Effector memory CD8-positive, alpha-beta T cell (primary cell): ENCODE results near the gene MYH11.

Source experiments
- ATAC-seq: fragments of 150-1000 bp; cut with Tn5 transposase; replicated peaks from 2 replicates; pipeline ENCODE4 v1.10.0; 2021; ENCODE audit warnings: mild to moderate bottlenecking, moderate library complexity
- DNase-seq, 3 experiments: peaks; one replicate each; pipeline ENCODE4 v3.0.0; 2021
- H3K27ac Mint-ChIP-seq, 2 donors: one replicate each; pipeline ENCODE4 v1.8.0; 2022; ENCODE audit warnings: mild to moderate bottlenecking in 2 of 2, mixed read lengths in 2 of 2, moderate library complexity in 2 of 2
- H3K27me3 Mint-ChIP-seq, 2 donors: one replicate each; pipeline ENCODE4 v1.8.0; 2022; ENCODE audit warnings: mixed read lengths in 2 of 2
- H3K36me3 Mint-ChIP-seq: one replicate; pipeline ENCODE4 v1.8.0; 2022; ENCODE audit warnings: mild to moderate bottlenecking, moderate library complexity, mixed read lengths; ENCODE audit not compliant: insufficient read depth
- H3K4me1 Mint-ChIP-seq, 2 donors: one replicate each; pipeline ENCODE4 v1.8.0; 2022; ENCODE audit warnings: low read depth in 2 of 2, mixed read lengths in 2 of 2
- H3K4me3 Mint-ChIP-seq, 2 donors: one replicate each; pipeline ENCODE4 v1.8.0; 2022; ENCODE audit warnings: mild to moderate bottlenecking in 2 of 2, mixed read lengths in 2 of 2, moderate library complexity in 2 of 2
- H3K9me3 Mint-ChIP-seq, 2 donors: one replicate each; pipeline ENCODE4 v1.8.0; 2022; ENCODE audit warnings: mixed read lengths in 2 of 2
- total RNA-seq, 9 experiments: gene quantifications; one replicate each; lab custom pipeline; 2026; lab: John Stamatoyannopoulos, UW

Gene MYH11
- 0 to 0.67 (median 0) reads per million in 9 experiments for total RNA-seq

- H3K9me3 Mint-ChIP-seq = no peaks in the 10 kb centered on the region
- H3K27me3 Mint-ChIP-seq = peaks cover 30 to 55% of the 10 kb centered on the region in 2 donors
- DNase-seq (no peak), ATAC-seq (no peak)
- H3K4me3 Mint-ChIP-seq = peak within 1 kb of the TSS in 1 of 2 donors; percentile 20
- no peak within 1 kb of the TSS for H3K27ac Mint-ChIP-seq
- H3K36me3 Mint-ChIP-seq = no peaks in the 10 kb centered on the region
- H3K4me1 Mint-ChIP-seq = peaks cover 3 to 5% of the 10 kb centered on the region in 2 donors
Measured at GRCh38 chr16:15856901-15857698, at the start of gene MYH11. MYH11 (minus strand) TSS chr16:15857028; CDS start chr16:15838252, 18,776 bp downstream.

GRCh38 chr16:15906439-15906838, 49.6 kb upstream of the MYH11 start:
- DNase-seq (no peak), ATAC-seq (no peak)
- Mint-ChIP-seq H3K4me3 (no peak overlapping the region), H3K36me3 (no peaks in the 10 kb centered on the region), H3K4me1 (peaks cover 0 to 3% of the 10 kb centered on the region in 2 donors), H3K9me3 (no peaks in the 10 kb centered on the region), H3K27ac (no peak overlapping the region), H3K27me3 (peaks cover 6 to 7% of the 10 kb centered on the region in 2 donors)

GRCh38 chr16:15903960-15904359, 47.1 kb upstream of the MYH11 start:
- H3K27ac Mint-ChIP-seq = no peak overlapping the region
- H3K4me3 Mint-ChIP-seq = no peak overlapping the region
- H3K27me3 Mint-ChIP-seq = peaks cover 6 to 7% of the 10 kb centered on the region in 2 donors
- no peaks in the 10 kb centered on the region for H3K36me3 Mint-ChIP-seq
- H3K9me3 Mint-ChIP-seq = no peaks in the 10 kb centered on the region
- no peak for DNase-seq
- peaks cover 0 to 3% of the 10 kb centered on the region in 2 donors for H3K4me1 Mint-ChIP-seq
- no peak for ATAC-seq

- Mint-ChIP-seq H3K9me3 (no peaks in the 10 kb centered on the region), H3K27ac (no peak overlapping the region), H3K4me1 (no peaks in the 10 kb centered on the region), H3K27me3 (no peaks in the 10 kb centered on the region), H3K4me3 (no peak overlapping the region), H3K36me3 (no peaks in the 10 kb centered on the region)
- DNase-seq (no peak), ATAC-seq (no peak)
Measured at GRCh38 chr16:15900901-15901500, 44.2 kb upstream of the MYH11 start.

GRCh38 chr16:15900357-15900756, 43.5 kb upstream of the MYH11 start:
- ATAC-seq (no peak), DNase-seq (no peak)
- Mint-ChIP-seq H3K4me1 (no peaks in the 10 kb centered on the region), H3K27me3 (no peaks in the 10 kb centered on the region), H3K27ac (no peak overlapping the region), H3K9me3 (no peaks in the 10 kb centered on the region), H3K4me3 (no peak overlapping the region), H3K36me3 (no peaks in the 10 kb centered on the region)

- Mint-ChIP-seq H3K27me3 (no peaks in the 10 kb centered on the region), H3K4me1 (no peaks in the 10 kb centered on the region), H3K36me3 (no peaks in the 10 kb centered on the region), H3K27ac (no peak overlapping the region), H3K9me3 (no peaks in the 10 kb centered on the region), H3K4me3 (no peak overlapping the region)
- no peak for DNase-seq
- no peak for ATAC-seq
Measured at GRCh38 chr16:15899538-15900100, 42.8 kb upstream of the MYH11 start.

- peak overlapping the region in 1 of 2 donors; percentile 49 for H3K27ac Mint-ChIP-seq
- H3K36me3 Mint-ChIP-seq = no peaks in the 10 kb centered on the region
- H3K27me3 Mint-ChIP-seq = no peaks in the 10 kb centered on the region
- H3K4me1 Mint-ChIP-seq = no peaks in the 10 kb centered on the region
- no peak overlapping the region for H3K4me3 Mint-ChIP-seq
- no peaks in the 10 kb centered on the region for H3K9me3 Mint-ChIP-seq
- DNase-seq (no peak), ATAC-seq (no peak)
Measured at GRCh38 chr16:15898654-15899053, 41.8 kb upstream of the MYH11 start.

- Mint-ChIP-seq H3K27me3 (no peaks in the 10 kb centered on the region), H3K27ac (peak overlapping the region in 1 of 2 donors; percentile 49), H3K4me1 (no peaks in the 10 kb centered on the region), H3K4me3 (no peak overlapping the region), H3K36me3 (no peaks in the 10 kb centered on the region), H3K9me3 (no peaks in the 10 kb centered on the region)
- ATAC-seq = no peak
- DNase-seq = no peak
Measured at GRCh38 chr16:15897834-15898254, 41.0 kb upstream of the MYH11 start.

- DNase-seq (no peak), ATAC-seq (no peak)
- H3K4me3 Mint-ChIP-seq = no peak overlapping the region
- no peaks in the 10 kb centered on the region for H3K4me1 Mint-ChIP-seq
- H3K27ac Mint-ChIP-seq = peak overlapping the region in 1 of 2 donors; percentile 49
- no peaks in the 10 kb centered on the region for H3K9me3 Mint-ChIP-seq
- no peaks in the 10 kb centered on the region for H3K36me3 Mint-ChIP-seq
- H3K27me3 Mint-ChIP-seq = no peaks in the 10 kb centered on the region
Measured at GRCh38 chr16:15897121-15897780, 40.4 kb upstream of the MYH11 start.

GRCh38 chr16:15894571-15895374, 37.9 kb upstream of the MYH11 start:
- H3K9me3 Mint-ChIP-seq = no peaks in the 10 kb centered on the region
- H3K27ac Mint-ChIP-seq = no peak overlapping the region
- H3K4me3 Mint-ChIP-seq = no peak overlapping the region
- no peaks in the 10 kb centered on the region for H3K27me3 Mint-ChIP-seq
- DNase-seq = no peak
- no peak for ATAC-seq
- no peaks in the 10 kb centered on the region for H3K36me3 Mint-ChIP-seq
- H3K4me1 Mint-ChIP-seq = peaks cover 0 to 4% of the 10 kb centered on the region in 2 donors

GRCh38 chr16:15891508-15891907, 34.7 kb upstream of the MYH11 start:
- Mint-ChIP-seq H3K36me3 (peaks cover 9% of the 10 kb centered on the region), H3K4me3 (no peak overlapping the region), H3K27ac (no peak overlapping the region), H3K27me3 (no peaks in the 10 kb centered on the region), H3K4me1 (peaks cover 20 to 23% of the 10 kb centered on the region in 2 donors), H3K9me3 (no peaks in the 10 kb centered on the region)
- DNase-seq = no peak
- no peak for ATAC-seq

GRCh38 chr16:15888072-15888976, 31.5 kb upstream of the MYH11 start, which contains the start of gene CEP20:
CEP20 (minus strand) TSS chr16:15888603; CDS start chr16:15888585, 18 bp downstream.
- DNase-seq = peak; percentile 98 to 100 (median 99)
- Mint-ChIP-seq H3K27me3 (no peaks in the 10 kb centered on the region), H3K4me3 (peak within 1 kb of the TSS; percentile 96 to 100), H3K9me3 (no peaks in the 10 kb centered on the region), H3K36me3 (peaks cover 15% of the 10 kb centered on the region), H3K27ac (peak within 1 kb of the TSS; percentile 96 to 97), H3K4me1 (peaks cover 31 to 34% of the 10 kb centered on the region in 2 donors)
- ATAC-seq = peak; percentile 96
